Panc1 (cell line): Measurements from ENCODE around the gene MCRIP2. TPM values are rescaled to one million over a fixed set of nuclear protein-coding genes. Genes with fewer than 3 reads are reported as not detected.

Experiments
- ATAC-seq: fragments of 200-7000 bp; cut with Tn5 transposase; 2 replicates; pipeline ENCODE4 v1.9.1; 2020; ENCODE audit warnings: mild to moderate bottlenecking, moderate library complexity
- BruUV-seq: library from RNA; stranded (reverse); fragments of 400-500 nt; replicated peaks from 2 replicates; lab custom pipeline; 2021; lab: Mats Ljungman, UMichigan
- CTCF ChIA-PET: fragments of 300-600 bp; sonication (Branson Sonifier 250); formaldehyde crosslinking; loops from one replicate; lab custom pipeline; 2022; ENCODE audit warnings: antibody characterized with exemption; lab: Charles Lee
- POLR2A ChIA-PET: fragments of 300-600 bp; sonication (Branson Sonifier 250); formaldehyde crosslinking; loops from one replicate; lab custom pipeline; 2022; ENCODE audit warnings: antibody characterized with exemption; lab: Charles Lee
- DNase-seq: peaks from one replicate; pipeline ENCODE4 v3.0.0-alpha.2; 2010; ENCODE audit warnings: low read depth, low spot score
- H3K27ac ChIP-seq: 2 replicates; pipeline ENCODE4 v1.5.1; 2011; ENCODE audit warnings: mild to moderate bottlenecking, low read length, inconsistent platforms
- H3K27me3 ChIP-seq: fragments of 200-500 bp; sonication (Bioruptor generic); 2 replicates; pipeline ENCODE4 v1.6.0; 2014; ENCODE audit warnings: low read length, inconsistent platforms; ENCODE audit not compliant: control insufficient read depth, insufficient read depth
- H3K36me3 ChIP-seq: fragments of 200-500 bp; sonication (Bioruptor generic); 2 replicates; pipeline ENCODE4 v1.5.1; 2014; ENCODE audit warnings: inconsistent platforms, mild to moderate bottlenecking, low read length, moderate library complexity; ENCODE audit not compliant: control insufficient read depth, insufficient read depth
- H3K4me1 ChIP-seq: 2 replicates; pipeline ENCODE4 v1.5.1; 2011; ENCODE audit warnings: inconsistent platforms, mild to moderate bottlenecking, low read length, moderate library complexity; ENCODE audit not compliant: control insufficient read depth, insufficient read depth
- H3K4me3 ChIP-seq, 2 experiments: 2 replicates each; pipeline ENCODE4 v1.5.1; 2011 to 2012; ENCODE audit warnings: low read depth in 2 of 2, low read length in 2 of 2, mild to moderate bottlenecking in 2 of 2, inconsistent platforms in 1 of 2, moderate library complexity in 1 of 2
- H3K9me3 ChIP-seq: fragments of 200-500 bp; sonication (Bioruptor generic); 2 replicates; pipeline ENCODE4 v1.5.1; 2014; ENCODE audit warnings: low read depth, mild to moderate bottlenecking, inconsistent platforms, low read length, moderate library complexity; ENCODE audit not compliant: control insufficient read depth, insufficient read depth
- CTCF ChIP-seq: fragments of 450-650 bp; IDR thresholded peaks from 2 replicates; pipeline ENCODE4 v1.5.1; 2017; ENCODE audit warnings: mild to moderate bottlenecking
- POLR2AphosphoS5 ChIP-seq: IDR thresholded peaks from 2 replicates; pipeline ENCODE4 v1.6.1; 2012; ENCODE audit warnings: mild to moderate bottlenecking, low read depth, low read length, moderate library complexity
- REST ChIP-seq, 2 experiments: IDR thresholded peaks; 2 replicates each; pipeline ENCODE4 v1.6.1; 2011 to 2012; ENCODE audit warnings: low read depth in 2 of 2, control low read depth in 1 of 2, low read length in 1 of 2, mild to moderate bottlenecking in 1 of 2, moderate library complexity in 1 of 2; ENCODE audit not compliant: insufficient read depth in 1 of 2
- SIN3A ChIP-seq: IDR thresholded peaks from 2 replicates; pipeline ENCODE4 v1.6.1; 2012; ENCODE audit warnings: low read depth, mild to moderate bottlenecking, low read length, moderate library complexity, borderline replicate concordance; ENCODE audit not compliant: insufficient read depth
- TCF7L2 ChIP-seq: IDR thresholded peaks from 2 replicates; pipeline ENCODE4 v1.6.1; 2011; ENCODE audit warnings: mild to moderate bottlenecking, low read depth, low read length, inconsistent platforms
- in situ Hi-C: cut with HindIII; loops from 2 replicates; pipeline ENCODE4 v1.10.0; 2016; ENCODE audit warnings: low sequenced_read_pairs, low pct_unique_long_range_greater_than_20kb
- intact Hi-C: fragments of 100-400 bp; cut with micrococcal nuclease; formaldehyde crosslinking; loops from one replicate; pipeline ENCODE4 v1.10.0; 2022; ENCODE audit not compliant: unreplicated experiment
- total RNA-seq: library from RNA; stranded (reverse); gene quantifications from one replicate; pipeline ENCODE4 v1.2.1, GENCODE V29; 2021; ENCODE audit not compliant: unreplicated experiment

Gene MCRIP2
- total RNA-seq, 1 experiment from 2014 or later, result 91.6 TPM

GRCh38 chr16:634051-634670 lies 7.5 kb upstream of the MCRIP2 start:
- H3K4me1 ChIP-seq, result peaks cover 43% of the 10 kb centered on the region
- no peaks in the 10 kb centered on the region for H3K27me3 ChIP-seq
- intact Hi-C loops, result no loop called here
- H3K4me3 ChIP-seq, result no peak overlapping the region
- BruUV-seq, result no TSS peak
- DNase-seq (no peak), ATAC-seq (no peak)
- TF ChIP-seq SIN3A (no peak), REST (IDR thresholded peaks at IDR 0.05; ENCODE audit: insufficient read depth in 1 of 2, low read depth in 2 of 2, low read length in 1 of 2) (no peak), TCF7L2 (no peak), POLR2AphosphoS5 (no peak), CTCF (no peak)
- ChIA-PET POLR2A (no interaction called here), CTCF (no interaction called here)
- in situ Hi-C loops, result no loop called here
- H3K36me3 ChIP-seq, result no peaks in the 10 kb centered on the region
- H3K27ac ChIP-seq, result no peak overlapping the region
- no peaks in the 10 kb centered on the region for H3K9me3 ChIP-seq

- ATAC-seq (no peak), DNase-seq (no peak)
- TF ChIP-seq POLR2AphosphoS5 (no peak), CTCF (no peak), SIN3A (no peak), REST (IDR thresholded peaks at IDR 0.05; ENCODE audit: insufficient read depth in 1 of 2, low read depth in 2 of 2, low read length in 1 of 2) (no peak), TCF7L2 (no peak)
- Histone ChIP-seq H3K36me3 (no peaks in the 10 kb centered on the region), H3K27me3 (no peaks in the 10 kb centered on the region), H3K9me3 (no peaks in the 10 kb centered on the region), H3K27ac (no peak overlapping the region; the same call in 1 of the 2 replicates), H3K4me1 (peaks cover 35% of the 10 kb centered on the region), H3K4me3 (peak overlapping the region; percentile 59 to 76)
- intact Hi-C loops, result no loop called here
- ChIA-PET CTCF (no interaction called here), POLR2A (no interaction called here)
- in situ Hi-C loops, result no loop called here
- no TSS peak for BruUV-seq
Observed at GRCh38 chr16:634996-635395, 6.6 kb upstream of the MCRIP2 start.
